ENCODE results near the gene SPRR2G.
"Not testable (repeated sequence)": the region's sequence is repeated elsewhere in the genome, so short reads cannot be mapped to it uniquely, and the experiment has no call there.

Gene SPRR2G

DNA sequence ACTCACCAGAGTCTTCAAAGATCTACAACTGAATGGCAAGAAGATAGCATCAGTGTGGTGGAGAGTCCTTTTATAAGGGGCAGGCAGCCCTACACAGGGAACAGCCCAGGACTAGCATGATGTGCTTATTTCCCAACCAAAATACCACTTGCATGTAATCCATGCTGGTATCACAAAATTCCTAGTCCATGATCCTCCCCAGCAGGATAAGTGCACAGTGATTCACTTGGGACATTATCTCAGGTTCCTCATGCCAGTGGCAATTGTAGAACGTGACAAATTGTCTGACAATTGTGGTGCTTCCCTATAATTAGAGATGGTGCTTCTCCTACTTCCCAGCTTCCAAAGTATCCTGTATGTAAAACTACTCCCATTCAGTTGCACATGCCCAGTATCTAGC lies at the start of gene SPRR2G:
Gene SPRR2G, minus strand, starts transcription at position 45 of the 400 bp plus-strand sequence. CDS start 780 bp downstream, outside the sequence.
- no peak for DNase-seq (ENCODE audit: low read depth)

DNA sequence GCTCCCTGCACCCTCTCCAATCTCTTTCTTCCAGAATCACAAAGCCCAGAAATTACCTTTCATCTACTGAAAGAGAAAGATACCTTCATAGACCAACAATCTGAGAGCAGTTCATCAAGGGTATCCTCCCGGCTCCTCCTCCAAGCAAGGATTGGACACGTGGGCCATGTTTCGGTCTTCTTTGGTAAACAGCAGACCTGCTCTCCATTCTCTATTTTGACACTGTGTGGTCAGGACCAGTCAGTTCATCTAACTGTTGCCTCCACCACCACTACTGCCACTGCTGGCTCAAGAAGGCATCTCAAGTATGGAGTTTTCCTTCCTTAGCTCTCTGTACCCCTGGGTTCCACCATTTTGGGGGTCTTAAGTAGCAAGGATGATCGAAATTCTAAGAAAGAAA lies 44.5 kb upstream of the SPRR2G start:
- no peak for DNase-seq (ENCODE audit: low read depth)

DNA sequence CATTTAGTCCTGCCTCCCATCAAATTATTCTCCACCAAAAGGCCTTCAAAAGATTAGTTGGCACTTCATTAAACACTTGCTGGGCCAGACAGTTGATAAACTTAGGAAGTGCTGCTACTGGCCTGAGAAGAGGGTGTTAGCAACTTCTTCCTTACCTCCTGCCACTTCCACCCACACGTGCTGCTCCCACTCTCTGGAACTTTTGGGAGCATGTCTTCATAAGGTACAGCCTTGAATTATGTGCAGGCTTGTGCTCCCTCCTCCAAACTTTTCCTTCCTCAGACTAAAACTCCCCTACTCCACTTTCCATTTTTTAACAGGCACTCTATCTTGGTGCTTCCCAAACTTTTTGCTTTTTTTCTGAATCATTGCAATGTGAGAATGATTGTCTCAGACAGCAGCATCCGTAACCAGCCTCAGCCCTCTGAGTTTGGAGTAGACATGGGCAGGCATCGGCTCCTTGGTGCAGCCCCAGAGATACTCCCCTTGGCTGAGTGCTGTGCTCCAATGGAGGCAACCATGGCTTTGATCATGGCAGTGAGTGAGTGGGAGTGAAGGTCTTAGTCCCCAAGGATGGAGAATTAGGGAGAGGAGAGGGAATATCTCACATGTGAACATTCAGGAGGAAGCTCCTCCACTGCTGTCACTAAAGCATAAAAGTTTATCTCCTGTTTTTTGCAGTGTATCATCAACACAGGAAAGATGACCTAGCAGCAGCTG lies 43.8 kb upstream of the SPRR2G start:
- no peak for DNase-seq (ENCODE audit: low read depth)

GRCh38 chr1:153192697-153193096 lies 42.0 kb upstream of the SPRR2G start:
- DNase-seq (ENCODE audit: low read depth), result no peak

DNA sequence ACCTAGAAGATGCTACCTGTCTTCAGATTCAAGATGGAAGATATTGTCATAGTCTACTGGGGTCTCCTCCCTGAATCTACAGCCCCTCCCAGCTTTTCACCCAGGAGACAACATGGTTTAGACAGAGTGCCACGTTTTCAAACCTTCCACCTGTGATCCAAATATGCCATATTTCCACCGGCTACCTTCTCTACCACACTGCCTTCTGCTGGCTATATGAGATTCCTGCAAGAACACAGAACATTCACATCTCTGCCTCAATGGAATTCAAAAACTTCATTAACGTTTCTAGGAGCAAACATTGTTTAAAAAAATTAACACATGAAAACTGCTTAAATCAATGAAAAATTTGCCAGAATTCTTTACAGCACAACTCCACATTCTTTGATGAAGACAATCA lies 39.7 kb upstream of the SPRR2G start:
- DNase-seq (ENCODE audit: low read depth), result no peak

DNA sequence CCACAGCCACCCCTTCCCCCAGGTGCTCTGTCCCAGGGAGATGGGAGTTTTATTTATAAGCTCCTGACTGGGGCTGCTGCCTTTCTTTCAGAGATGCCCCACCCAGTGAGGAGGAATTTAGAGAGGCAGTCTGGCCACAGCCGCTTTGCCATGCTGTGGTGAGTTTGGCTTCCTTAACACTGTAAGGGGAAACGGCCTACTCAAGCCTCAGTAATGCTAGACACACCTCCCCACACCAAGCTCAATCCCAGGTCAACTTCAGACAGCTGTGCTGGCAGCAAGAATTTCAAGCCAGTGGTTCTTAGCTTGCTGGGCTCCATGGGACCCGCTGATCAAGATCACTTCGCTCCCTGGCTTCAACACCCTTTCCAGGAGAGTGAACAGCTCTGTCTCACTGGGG lies 37.6 kb upstream of the SPRR2G start:
- not testable (repeated sequence) for DNase-seq (ENCODE audit: low read depth)

DNA sequence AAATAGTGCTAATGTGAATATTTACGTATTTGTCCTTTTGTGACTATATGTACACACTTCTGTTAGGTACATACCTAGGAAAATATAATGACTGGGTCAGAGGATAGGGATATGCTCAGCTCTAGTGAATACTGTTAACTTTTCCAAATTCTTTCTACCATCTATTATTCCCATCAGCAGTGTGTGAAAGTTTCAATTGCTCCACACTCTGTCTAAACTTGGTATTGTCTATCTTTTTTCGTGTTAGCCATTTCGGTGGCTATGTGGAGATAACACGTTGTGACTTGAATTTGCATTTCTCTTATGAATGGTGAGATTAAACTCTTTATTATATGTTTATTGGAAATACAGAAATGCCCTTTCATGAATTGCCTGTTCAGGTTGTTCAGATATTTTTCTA lies 29.9 kb upstream of the SPRR2G start:
- no peak for DNase-seq (ENCODE audit: low read depth)

DNA sequence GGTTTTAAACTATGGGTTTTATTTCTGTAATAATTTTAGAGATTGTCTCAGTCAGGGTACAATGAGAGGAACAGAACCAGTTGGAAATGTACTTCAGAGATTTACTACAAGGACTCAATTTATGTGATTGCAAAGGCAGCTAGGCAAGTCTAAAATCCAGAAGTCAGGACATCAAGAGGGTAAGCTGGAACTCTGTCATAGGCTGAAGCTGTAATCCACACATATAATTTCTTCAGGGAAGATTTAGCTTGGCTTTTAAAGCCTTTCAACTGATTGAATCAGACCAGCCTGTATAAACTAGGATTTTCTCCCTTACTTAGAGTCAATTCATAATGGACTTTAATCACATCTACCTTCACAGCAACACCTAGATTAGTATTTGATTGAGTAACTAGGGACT lies 28.2 kb upstream of the SPRR2G start:
- DNase-seq (ENCODE audit: low read depth), result no peak

- no peak for DNase-seq (ENCODE audit: low read depth)
These were observed 23.9 kb upstream of the SPRR2G start for GRCh38 chr1:153174624-153175023.

GRCh38 chr1:153168686-153169085 lies 18.0 kb upstream of the SPRR2G start:
- DNase-seq (ENCODE audit: low read depth), result no peak

GRCh38 chr1:153155541-153155940 lies 4.9 kb upstream of the SPRR2G start:
- DNase-seq (ENCODE audit: low read depth), result no peak

DNA sequence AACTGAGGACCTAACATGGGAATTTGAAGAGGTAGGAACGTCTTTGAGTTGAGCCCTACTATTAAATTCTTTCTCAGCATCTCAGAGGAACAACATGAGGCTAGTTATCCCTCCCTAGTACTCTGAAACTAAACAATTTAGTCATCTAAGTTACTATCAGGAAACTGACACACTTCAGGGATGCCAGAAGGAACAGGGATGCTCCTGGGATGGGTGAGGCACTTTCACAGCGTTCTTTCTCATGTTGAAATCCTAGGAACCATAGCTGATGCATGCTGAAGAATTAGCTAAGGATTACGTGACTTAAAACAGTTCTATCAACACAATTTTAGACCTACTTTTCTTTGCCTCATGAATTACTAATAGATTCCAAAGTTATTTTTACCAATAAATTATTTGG lies 1.8 kb upstream of the SPRR2G start:
- DNase-seq (ENCODE audit: low read depth), result no peak

DNA sequence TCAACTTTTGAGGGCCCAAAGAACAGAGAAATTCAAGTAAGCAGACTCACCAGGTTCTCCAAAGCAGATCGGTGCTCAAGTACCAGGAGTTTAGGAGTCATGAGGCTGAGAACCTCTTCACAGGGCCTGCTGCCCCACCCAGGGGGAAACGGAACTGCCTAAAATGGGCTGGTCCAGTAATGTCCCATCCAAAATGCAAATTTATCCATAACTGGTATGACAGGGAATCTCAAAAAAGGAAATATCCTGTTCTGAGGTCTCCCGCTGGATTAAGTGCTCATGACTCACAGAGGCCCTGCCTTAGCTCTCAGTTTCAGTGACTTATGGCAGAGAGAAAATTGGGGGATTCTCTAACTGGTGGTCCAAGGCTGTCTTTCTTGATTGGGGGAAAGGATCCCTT lies 9.3 kb downstream of the SPRR2G start:
- DNase-seq (ENCODE audit: low read depth), result no peak

GRCh38 chr1:153140484-153140883 lies 10.2 kb downstream of the SPRR2G start:
- DNase-seq (ENCODE audit: low read depth), result no peak

- no peak for DNase-seq (ENCODE audit: low read depth)
These were observed 16.9 kb downstream of the SPRR2G start for GRCh38 chr1:153133743-153134142.

DNA sequence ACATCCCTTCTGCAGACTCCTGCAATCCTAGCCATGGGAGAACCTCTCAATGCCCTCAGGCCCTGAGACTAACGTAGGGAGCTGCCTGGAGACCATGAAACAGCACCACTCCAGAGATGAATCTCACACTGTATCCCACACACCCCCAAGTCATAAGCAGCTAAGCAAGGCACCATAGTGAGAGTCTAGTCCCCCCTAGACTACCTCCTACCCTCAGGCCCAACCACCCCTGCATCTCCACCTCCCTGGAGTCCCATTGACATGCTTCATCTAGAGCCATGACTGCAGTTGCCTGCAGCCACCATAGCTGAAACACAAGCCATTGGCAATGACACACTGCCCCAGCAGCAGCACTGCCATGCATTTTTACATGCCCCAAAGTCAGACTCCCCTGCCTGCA lies 17.4 kb downstream of the SPRR2G start:
- DNase-seq (ENCODE audit: low read depth), result no peak

DNA sequence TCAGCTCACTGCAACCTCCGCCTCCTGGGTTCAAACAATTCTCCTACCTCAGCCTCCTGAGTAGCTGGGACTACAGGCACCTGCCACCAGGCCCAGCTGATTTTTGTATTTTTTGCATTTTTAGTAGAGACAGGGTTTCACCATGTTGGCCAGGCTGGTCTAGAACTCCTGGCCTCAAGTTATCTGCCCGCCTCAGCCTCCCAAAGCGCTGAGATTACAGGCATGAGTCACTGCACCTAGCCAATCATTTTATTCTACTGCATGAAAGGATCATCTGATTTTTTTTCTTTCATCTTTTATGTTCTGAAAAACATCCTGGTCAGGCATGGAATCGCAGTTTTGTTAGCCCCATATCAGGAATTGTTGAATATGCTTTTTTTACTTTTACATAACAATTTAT lies 22.0 kb downstream of the SPRR2G start:
- not testable (repeated sequence) for DNase-seq (ENCODE audit: low read depth)

GRCh38 chr1:153127296-153127695 lies 23.4 kb downstream of the SPRR2G start:
- no peak for DNase-seq (ENCODE audit: low read depth)

GRCh38 chr1:153125536-153125935 lies 25.2 kb downstream of the SPRR2G start:
- no peak for DNase-seq (ENCODE audit: low read depth)

DNA sequence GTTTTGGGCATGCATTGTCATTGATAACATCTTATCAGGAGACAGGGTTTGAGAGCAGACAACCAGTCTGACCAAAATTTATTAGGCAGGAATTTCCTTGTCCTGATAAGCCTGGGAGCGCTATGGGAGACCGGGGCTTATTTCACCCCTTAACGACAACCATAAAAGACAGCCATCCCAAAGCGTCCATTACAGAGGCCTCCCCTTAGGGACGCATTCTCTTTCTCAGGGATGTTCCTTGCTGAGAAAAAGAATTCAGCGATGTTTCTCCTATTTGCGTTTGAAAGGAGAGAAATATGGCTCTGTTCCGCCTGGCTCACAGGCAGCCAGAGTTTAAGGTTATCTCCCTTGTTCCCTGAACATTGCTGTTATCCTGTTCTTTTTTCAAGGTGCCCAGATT lies 26.9 kb downstream of the SPRR2G start:
- DNase-seq (ENCODE audit: low read depth), result not testable (repeated sequence)

DNA sequence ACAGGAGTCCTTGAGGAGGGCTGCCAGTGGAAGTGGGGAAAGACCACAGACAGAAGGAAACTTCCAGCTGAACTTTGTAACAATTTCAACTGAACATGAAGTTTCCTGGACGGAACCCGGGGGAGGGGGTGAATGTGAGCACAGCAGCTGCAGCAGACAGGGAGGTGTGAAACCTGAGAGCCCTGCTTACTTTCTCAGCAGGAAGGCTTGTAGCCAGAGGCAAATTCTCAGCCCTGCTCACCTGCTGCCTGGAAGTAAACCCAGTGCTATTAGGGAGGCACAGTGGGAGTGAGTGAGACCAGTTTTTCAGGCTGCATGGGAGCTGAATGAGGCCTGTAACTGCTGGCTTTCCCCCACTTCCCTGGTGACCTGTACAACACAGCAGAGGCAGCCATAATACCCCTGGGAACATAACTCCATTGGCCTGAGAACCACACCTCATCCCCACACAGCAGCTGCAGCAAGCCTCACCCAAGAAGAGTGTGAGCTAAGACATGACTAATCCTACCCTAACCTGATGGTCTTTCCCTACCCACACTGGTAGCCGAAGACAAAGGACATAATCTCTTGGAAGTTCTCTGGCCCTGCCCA lies 27.8 kb downstream of the SPRR2G start:
- DNase-seq (ENCODE audit: low read depth), result no peak

DNA sequence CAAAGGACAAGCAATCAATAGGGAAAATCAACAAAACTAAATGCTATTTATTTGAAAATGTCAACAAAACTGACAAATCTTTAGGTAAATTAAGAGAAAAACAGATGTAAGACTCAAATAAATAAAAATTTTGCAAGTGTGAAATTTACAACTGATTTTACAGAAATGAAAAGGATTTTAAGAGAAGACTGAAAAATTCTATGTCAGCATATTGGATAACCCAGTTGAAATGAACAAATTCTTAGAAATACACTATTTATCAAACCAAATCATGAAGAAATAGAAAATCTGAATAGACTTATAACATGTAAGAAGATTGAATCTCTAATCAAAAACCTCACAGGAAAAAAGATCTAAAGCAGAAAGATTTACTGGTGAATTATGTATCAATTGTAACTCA lies 29.7 kb downstream of the SPRR2G start:
- no peak for DNase-seq (ENCODE audit: low read depth)

GRCh38 chr1:153119491-153119971 lies 31.2 kb downstream of the SPRR2G start:
- no peak for DNase-seq (ENCODE audit: low read depth)

GRCh38 chr1:153115264-153115663 lies 35.4 kb downstream of the SPRR2G start:
- not testable (repeated sequence) for DNase-seq (ENCODE audit: low read depth)
